Measurements from ENCODE around the gene PLK5.
"Not testable (repeated sequence)": the region's sequence is repeated elsewhere in the genome, so short reads cannot be mapped to it uniquely, and the experiment has no call there.

PLK5 gene

DNA sequence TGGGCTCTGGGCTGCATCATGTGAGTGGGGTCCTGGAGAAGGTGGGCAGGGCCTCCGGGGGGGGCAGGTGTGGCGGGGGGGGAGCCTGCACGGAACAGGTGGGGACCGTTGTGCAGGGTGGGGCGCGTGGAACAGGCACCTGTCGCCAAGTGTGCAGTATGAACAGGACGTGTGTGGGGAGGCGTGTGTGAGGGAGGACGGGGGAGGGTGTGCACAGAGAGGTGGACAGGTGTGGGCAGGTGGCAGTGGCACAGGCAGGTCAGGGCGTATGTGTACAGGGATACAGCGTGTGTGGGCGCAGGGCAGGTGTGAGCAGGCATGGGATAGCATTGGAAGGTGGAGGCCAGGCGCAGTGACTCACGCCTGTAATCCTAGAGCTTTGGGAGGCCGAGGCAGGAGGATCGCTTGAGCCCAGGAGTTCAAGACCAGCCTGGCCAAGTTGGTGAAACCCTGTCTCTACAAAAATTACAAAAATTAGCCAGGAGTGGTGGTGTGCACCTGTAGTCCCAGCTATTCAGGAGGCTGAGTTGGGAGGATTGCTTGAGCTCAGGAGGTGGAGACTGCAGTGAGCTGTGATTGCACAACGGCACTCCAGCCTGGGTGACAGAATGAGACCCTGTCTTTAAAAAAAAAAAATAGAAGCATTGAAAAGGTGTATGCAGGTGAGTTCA lies 3.2 kb downstream of the PLK5 start:
- no peak for DNase-seq

DNA sequence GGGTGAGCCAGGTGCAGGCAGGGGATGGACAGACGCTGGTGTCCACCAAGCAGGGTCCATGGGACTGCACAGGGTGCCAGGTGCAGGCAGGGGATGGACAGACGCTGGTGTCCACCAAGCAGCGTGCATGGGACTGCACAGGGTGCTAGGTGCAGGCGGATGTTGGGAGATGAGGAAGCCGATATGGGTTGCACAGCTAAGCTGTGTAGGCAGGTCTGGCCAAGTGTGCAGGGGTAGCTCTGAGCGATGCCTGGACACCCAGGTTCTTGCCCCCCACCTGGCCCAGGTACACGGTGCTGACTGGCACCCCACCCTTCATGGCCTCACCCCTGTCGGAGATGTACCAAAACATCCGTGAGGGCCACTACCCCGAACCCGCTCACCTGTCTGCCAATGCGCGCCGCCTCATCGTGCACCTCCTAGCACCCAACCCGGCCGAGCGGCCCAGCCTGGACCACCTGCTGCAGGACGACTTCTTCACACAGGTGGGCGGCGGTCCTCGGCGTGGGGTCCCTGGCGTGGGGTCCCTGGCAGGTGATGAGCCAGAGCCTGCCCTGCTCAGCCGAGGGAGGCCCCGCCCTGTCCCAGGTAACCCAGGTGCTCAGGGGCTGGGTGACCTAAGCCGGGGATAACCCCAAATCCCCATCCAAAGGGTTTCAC lies 3.9 kb downstream of the PLK5 start:
- no peak for DNase-seq

DNA sequence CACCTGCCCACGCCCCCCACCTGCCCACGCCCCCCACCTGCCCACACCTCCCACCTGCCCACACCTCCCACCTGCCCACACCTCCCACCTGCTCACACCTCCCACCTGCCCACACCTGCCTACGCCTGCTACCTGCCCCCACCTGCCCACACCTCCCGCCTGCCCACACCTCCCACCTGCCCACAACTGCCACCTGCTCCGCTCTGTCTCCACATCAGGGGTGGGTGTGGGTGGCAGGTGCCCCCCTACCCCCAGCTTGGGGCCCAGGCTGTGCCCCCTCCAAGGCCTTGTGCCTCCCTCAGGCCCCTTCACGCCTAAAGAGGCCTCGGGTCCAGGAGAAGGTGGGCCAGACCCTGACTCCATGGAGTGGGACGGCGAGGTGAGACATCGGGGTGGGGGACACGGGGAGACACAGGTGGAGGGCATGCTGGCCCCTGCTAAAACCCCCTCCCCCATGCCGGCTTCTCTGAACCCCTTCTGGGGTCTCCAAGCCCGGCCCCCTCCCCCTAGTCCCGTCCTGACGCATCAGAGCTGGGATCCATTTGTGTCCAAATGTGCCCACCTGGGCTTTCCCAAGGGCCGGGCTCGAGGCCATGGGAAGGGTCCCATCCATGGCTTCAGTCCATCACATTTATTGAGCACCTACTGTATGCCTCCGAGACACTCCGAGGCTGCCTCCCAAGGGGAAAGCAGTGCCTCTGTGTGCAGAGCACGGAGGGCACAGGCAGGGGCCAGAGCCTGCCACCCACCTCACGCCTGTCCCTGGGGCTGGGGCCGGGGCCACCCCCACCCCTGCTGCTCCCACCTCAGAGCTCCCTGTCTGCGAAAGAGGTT lies 4.9 kb downstream of the PLK5 start:
- DNase-seq, result no peak

DNA sequence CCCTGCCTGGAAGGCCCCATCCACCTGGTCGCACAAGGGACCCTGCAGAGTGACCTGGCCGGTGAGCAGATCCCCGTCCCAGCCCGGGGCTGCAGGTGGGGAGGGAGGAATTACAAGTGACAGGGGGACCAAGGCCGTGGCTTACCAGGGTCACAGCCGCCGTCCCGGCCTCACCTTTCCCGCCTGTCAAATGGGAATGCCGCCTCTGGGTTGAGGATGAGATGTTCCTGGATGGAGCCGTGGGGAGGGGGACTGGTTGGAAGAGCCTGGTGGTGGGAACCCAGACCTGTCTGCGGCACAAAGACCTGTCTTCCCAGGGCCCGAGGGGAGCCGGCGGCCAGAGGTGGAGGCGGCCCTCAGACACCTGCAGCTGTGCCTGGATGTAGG lies 5.5 kb downstream of the PLK5 start:
- DNase-seq, result no peak

DNA sequence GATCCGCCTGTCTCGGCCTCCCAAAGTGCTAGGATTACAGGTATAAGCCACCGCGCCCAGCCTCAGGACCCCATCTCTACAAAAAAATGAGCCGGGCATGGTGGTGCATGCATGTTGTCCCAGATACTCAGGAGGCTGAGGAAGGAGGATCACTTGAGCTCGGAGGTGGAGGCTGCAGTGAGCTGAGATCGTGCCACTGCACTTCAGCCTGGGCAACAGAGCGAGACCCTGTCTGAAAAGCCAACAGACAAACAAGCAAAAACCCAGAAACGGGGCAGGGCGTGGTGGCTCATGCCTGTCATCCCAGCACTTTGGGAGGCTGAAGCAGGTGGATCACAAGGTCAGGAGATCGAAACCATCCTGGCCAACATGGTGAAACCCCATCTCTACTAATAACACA lies 7.0 kb downstream of the PLK5 start:
- DNase-seq, result not testable (repeated sequence)

DNA sequence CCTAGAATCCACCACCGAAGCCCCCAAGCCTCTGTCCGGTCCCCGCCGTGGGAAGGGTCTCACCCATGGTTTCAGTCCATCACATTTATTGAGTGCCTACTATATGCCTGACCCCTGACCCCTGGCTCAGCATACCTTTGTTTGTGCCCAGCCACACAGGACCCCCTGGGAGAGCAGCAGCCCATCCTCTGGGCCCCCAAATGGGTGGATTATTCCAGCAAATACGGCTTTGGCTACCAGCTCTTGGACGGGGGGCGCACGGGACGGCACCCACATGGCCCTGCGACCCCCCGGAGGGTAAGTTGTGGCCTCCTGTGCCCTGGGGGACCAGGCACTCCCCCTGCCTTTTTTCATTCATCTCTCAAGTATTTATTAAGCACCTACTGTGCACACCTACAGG lies 7.7 kb downstream of the PLK5 start:
- no peak for DNase-seq

DNA sequence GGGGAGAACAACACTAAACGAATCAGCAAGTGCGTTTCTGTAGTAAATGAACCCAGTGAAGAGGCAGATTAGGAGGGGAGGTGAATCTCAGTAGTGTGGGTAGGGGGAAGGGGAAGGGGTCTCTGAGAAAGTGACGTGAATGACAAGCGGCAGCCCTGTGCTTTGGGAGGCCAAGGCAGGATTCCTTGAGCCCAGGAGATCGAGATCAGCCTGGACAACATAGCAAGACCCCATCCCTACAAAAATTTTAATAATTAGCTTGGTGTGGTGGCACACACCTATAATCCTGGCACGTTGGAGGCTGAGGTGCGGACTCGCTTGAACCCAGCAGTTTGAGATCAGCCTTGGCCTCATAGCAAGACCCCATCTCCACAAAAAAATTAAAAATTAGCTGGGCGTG lies 8.1 kb downstream of the PLK5 start:
- DNase-seq, result no peak

DNA sequence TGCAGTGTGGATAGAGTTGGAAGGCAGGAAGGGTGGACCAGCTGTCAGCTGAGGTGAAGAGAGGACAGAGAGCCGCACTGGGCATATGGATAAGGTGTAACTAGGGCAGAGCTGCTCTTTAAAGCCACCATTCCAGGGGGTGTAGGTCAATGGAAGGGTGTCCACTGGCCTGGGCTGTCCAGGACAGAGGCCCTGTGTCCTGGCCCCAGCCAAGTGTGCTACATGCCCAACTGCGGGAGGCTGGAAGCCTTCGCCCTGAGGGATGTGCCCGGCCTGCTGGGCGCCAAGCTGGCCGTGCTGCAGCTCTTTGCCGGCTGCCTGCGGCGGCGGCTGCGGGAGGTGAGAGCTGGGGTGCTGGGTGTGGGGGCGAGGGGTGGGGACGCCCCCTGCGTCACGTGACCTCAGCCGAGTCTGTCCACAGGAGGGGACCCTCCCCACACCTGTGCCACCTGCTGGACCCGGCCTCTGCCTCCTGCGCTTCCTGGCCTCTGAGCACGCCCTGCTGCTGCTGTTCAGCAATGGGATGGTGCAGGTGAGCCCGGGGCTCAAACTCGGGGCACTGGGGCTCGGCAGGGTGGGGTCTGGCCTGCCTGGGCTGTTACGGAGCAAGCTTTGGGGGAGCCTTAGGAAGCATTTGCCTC lies 9.8 kb downstream of the PLK5 start:
- no peak for DNase-seq

DNA sequence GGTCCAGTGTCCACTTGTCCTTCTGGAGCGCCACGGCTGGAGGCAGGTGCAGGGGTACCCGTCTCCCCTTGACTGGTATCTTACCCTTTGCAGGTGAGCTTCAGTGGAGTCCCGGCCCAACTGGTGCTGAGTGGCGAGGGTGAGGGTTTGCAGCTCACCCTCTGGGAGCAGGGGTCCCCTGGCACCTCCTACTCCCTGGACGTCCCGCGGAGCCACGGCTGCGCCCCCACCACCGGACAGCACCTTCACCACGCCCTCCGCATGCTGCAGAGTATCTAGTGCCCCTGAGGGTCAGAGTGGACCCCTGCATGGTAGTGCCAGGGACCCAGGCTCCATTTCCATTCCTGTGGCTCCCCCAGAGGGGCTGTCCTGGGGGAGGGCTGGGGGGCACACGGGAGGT lies 11.1 kb downstream of the PLK5 start:
- DNase-seq, result no peak

DNA sequence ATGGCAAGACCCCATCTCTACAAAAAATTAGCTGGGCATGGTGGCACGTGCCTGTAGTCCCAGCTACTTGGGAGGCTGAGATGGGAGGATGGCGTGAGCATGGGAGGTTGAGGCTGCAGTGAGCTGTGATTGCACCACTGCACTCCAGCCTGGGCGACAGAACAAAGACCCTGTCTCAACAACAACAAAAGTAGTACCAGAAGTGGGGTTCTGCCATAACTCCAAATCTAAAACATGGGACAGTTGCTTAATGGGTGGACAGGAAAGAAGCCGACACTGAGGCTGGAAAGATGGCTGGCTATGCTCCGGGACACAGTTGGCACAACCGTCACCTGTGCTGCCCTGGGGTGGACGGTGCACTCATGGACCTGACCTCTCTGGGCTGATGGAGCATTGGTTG lies 11.8 kb downstream of the PLK5 start:
- not testable (repeated sequence) for DNase-seq

DNA sequence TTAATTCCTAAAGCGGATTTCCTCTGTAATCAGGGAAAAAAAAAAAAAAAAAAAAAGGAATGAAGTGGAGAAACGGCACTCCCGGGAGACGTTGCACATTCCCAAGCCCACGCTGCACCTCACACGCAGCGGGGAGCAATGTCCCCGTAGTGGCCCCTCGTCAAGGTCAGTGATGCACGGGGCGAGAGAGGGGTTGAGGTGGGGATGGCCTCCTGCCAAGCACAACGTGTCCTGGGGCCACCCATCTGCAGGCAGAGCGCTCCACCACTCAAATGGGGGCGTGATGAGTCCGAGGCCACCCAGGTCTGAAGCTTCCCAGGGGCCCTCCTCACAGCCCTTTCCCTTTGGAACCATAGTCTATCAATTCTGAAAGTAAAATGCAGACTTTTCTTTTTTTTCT lies 15.1 kb downstream of the PLK5 start:
- DNase-seq, result no peak

DNA sequence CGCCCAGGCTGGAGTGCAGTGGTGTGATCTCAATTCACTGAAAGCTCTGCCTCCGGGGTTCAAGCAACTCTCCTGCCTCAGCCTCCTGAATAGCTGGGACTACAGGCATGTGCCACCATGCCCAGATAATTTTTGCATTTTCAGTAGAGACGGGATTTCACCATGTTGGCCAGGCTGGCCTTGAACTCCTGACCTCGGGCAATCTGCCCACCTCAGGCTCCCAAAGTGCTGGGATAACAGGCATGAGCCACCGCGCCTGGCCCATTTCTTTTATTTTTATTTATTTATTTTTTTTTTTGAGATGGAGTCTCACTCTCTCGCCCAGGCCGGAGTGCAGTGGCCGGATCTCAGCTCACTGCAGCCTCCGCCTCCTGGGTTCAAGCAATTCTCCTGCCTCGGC lies 15.9 kb downstream of the PLK5 start:
- DNase-seq, result not testable (repeated sequence)

DNA sequence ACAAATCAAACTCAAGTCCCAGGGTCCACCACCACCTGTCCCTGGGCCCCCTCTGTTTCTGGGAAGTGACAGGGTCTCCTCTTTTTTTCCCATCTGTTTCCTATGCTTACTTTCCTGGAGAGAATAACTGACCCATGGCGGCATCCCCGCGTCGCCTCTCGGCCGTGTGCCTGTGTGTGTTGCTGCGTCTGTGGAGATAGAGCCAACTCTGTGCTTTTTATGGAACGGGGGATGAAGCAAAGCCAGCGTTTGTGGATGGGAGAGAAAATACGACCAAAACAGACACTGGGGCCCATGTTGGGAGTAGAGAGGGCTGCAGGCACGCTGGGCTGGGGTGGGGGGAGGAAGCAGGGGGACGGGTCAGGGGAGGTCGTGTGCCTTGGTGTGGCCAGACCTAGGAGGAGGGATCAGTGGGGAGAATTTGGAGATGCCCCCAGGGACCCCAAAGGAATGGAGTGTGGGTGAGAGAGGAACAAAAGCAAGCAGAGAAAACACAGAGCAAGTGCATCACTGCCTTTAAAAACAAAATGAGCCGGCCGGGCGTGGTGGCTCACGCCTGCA lies 16.6 kb downstream of the PLK5 start:
- DNase-seq, result no peak

DNA sequence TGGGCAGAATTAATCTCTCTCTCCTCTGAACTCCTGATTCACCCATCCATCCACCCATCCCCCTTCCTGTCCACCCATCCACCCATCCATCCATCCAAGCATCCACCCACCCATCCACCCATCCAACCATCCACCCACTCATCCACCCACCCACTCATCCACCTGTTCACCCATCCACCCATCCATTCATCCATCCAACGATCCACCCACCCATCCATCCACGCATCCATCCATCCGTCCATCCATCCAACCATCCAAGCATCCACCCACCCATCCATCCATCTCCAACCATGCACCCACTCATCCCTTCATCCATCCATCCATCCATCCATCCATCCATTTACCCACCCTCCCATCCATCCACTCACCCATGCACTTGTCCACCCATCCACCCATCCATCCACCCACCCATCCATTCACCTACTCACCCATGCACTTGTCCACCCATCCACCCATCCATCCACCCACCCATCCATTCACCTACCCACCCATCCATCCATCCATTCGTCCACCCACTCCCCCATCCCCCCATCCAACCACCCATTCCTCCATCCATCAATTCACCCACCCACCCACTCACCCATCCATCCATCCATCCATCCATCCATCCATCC lies 25.6 kb downstream of the PLK5 start:
- no peak for DNase-seq

DNA sequence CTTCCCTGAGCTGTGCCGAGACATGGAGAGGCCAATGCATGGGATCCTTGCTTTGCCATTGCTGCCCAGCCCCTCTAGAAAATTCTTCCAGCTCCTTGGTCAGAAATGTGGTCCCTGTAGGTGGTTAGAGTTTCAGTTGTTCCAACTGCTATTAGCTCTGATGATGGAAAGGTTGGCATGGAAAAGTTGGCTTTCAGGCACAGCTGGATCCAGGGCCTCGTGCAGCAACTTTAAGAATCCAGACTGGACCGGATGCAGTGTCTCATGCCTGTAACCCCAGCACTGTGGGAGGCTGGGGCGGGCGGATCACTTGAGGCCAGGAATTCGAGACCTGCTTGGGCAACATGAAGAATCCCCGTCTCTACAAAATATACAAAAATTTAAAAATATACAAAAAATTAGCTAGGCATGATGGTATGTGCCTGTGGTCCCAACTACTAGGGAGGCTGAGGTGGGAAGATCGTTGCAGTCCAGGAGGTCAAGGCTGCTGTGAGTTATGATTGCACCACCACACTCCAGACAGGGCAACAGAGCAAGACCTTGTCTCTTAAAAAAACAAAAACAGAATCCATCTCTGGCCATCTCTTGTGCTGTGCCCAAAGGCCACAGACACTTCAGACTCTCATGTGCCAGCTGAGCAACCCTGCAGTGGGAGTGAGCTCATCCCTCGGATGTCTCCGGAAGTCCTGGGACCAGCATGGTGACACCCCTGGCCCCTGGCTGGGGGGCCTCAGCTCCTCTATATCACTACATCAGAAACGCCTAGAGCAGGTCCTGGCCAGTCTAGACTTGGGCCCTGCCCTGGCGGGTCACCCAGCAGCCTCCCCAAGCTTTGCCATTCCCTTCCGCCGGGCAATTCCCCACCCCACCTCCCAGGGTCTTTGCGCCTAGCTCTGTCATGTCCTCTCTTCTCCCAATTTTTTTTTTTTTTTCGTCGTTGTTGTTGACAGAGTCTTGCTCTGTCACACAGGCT lies 27.5 kb downstream of the PLK5 start:
- no peak for DNase-seq

DNA sequence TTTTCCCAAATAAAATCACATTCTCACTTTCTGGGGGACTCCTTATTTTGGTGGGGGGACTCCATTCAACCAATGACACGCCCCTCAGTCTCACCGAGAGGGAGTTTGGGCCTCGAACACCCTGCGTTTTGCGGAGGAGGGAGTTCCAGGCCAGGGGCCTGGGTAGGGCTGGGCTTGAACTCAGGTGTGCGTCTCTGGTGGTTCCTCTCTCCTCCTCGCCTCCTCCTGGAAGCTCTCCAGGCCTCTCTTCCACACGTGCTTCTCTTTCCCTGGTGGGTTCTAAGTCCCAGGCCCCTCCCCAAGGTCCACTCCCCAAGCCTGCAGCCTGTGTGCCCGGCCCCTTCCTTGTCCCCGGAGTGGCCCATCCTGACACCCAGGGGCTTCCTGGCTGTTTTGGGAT lies 29.5 kb downstream of the PLK5 start:
- no peak for DNase-seq

DNA sequence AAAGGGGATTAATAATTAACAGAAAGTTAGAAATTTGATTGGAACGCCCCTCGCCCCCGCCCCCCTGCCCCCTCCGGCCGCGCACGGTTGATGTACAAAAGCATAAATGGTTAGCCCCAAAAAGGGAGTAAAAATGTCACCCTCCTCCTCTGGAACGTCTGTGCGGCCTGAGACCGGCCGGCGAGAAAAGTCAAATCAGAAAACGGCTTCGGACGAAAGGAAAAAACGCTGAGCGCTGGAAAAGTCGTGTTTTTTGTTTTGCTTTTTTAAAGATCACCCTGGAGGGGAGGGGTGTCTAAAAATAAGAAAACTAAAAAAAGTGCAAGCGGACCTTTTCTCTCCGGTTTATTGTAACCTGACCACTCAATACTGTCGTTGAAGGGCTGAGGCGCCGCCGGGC lies 31.1 kb downstream of the PLK5 start:
- no peak for DNase-seq

DNA sequence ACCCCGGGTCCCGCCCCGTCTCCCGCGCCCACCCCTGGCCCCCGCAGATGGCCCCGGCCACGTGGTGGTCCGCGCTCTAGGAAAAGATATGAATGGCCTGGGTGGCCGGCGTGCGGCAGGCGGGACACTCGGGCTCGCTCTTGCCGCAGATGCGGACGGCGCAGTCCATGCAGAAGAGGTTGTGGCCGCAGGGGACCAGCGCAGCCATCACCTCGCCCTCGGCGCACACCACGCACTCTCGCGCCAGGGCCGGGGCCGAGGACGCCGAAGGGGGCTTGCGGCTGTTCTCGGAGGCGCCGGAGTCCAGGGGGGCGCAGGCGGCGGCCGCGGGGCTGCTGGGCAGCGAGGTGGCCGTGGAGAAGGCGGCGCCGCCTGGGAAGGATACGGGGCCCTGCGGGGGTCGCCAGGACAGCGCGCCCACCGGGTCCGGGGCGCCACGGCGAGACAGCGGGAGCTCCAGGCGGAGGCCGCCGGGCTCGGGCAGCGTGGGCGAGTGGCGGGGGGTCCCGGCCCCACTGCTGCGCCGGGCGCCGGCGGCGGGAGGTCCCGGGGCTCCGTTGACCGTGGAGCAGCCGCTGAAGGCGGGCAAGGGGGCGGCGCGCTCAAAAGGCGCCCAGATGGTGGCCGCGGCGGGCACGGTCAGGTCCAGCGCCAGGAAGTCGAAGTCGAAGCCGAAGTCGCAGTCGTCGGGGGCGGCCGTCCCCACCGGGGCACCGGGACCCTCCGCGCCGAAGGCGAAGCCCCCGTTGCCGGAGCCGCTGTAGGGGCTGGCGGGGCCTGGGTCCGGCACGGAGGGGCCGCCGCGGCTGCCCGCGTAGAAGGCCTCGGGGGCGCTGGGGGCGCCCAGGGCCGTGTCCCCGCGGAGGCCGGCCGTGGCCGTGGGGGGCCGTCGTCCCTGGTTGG lies 31.9 kb downstream of the PLK5 start:
- no peak for DNase-seq

DNA sequence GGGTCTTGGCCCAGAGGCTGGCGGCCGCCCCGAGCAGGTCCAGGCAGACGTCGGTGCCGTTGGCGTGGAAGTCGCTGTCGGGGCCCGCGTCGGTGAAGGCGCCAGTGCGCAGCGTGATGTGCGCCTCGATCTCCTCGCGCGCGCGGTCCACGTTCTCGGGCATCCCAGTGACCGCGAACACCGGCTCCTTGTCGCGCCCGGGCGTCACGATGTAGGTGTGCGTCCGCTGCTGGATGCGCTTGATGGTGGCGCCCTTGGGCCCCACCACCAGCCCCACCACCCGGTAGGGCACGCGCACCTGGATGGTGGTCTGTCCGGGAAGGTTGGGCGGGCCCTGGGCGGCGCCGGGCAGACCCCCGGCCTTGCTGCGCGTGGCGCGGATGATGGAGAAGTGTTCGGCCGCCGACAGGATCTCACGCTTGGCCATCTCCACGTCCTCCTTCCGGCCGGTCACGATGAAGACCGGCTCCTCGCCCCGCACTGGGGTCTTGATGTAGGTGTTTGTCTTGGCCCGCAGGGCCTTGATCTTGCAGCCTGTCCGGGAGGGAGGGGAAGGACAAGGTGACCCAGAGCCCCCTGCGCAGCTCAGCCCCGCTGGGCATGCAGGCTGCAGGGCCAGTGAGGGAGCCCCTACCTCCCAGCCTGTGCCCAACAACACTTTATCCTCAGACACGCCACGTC lies 32.7 kb downstream of the PLK5 start:
- DNase-seq, result no peak

DNA sequence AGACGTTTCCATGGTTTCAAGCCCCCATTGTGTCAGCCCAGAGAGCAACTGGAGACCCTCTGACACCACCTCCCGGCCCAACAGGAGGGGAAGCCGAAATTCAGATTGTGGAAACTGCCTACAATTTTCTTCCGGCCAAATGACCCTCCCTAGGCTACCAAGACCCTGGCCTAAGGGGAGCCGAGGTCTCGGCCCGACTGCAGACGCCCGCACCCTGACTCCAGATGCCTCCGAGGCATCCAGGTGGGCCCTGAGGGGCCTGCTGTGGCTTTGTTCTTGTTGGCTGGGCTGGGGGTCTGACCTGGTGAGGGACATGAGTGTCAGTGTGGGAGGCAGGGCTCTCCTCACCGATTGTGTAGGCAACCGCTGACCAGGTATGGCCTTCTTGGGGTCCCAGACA lies 34.7 kb downstream of the PLK5 start:
- DNase-seq, result no peak

Data from NCI-H1417 treated with DMSO at 0.1 percent for 48 hours (cell line).